GM18511 (cell line): Measurements from ENCODE around the gene ARHGAP32.
A peak's percentile ranks its signal among the peaks of the same experiment; 100 is the strongest.

Source experiments
- ATAC-seq: cut with Tn5 transposase; IDR thresholded peaks from one replicate; pipeline ENCODE4 v1.9.1; 2021; ENCODE audit warnings: mild to moderate bottlenecking, moderate library complexity; ENCODE audit not compliant: unreplicated experiment

The ARHGAP32 gene

DNA sequence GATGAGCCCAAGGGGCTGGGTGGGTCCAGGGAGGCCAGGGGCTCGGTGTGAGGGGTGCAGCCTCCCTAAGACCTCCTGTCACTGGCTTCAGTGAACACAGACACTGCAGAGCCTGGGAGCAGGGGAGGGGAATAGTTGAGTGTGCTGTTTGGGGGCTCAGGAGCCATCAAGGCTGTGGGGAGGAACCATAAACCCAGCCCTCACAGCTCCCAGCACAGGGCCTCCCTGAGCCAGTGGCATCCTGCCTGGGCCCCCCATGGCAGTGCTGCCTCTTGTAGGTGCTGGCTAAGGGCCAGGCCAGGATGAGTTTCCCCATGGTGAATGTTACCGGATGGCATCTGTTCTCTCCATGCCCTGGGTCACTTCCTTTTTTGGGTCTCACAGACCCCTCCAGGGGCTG, 275.4 kb downstream of the ARHGAP32 start:
- ATAC-seq: peak; percentile 5

GRCh38 chr11:128916037-128916572, 276.0 kb downstream of the ARHGAP32 start:
- ATAC-seq: no peak

GRCh38 chr11:128915149-128915521, 277.0 kb downstream of the ARHGAP32 start:
- ATAC-seq: no peak
